GM12878 (cell line): Measurements from ENCODE around the gene KCNC1. TPM values are rescaled to one million over a fixed set of nuclear protein-coding genes. Genes with fewer than 3 reads are reported as not detected.

Experiments used
- ATAC-seq: fragments of 200-7000 bp; cut with Tn5 transposase; 3 replicates; pipeline ENCODE4 v1.9.1; 2020; ENCODE audit warnings: mild to moderate bottlenecking, moderate library complexity
- BruUV-seq: library from RNA; stranded (reverse); fragments of 400-500 nt; replicated peaks from 2 replicates; lab custom pipeline; 2021; lab: Mats Ljungman, UMichigan
- CTCF ChIA-PET: fragments of 300-600 bp; sonication (Branson Sonifier 250); formaldehyde crosslinking; extraction: SDS; loops from one replicate; lab custom pipeline; 2021; ENCODE audit warnings: inconsistent platforms; lab: Yijun Ruan, JAX
- POLR2A ChIA-PET: fragments of 350-600 bp; formaldehyde crosslinking; extraction: SDS; loops from one replicate; lab custom pipeline; 2021; ENCODE audit warnings: inconsistent platforms; lab: Charles Lee
- RAD21 ChIA-PET: fragments of 300-600 bp; sonication (Branson Sonifier 250); formaldehyde crosslinking; loops from one replicate; lab custom pipeline; 2023; ENCODE audit warnings: antibody characterized with exemption; ENCODE audit not compliant: unreplicated experiment; lab: Charles Lee
- SMC1A ChIA-PET: fragments of 300-600 bp; sonication (Branson Sonifier 250); formaldehyde crosslinking; loops from one replicate; lab custom pipeline; 2023; ENCODE audit not compliant: unreplicated experiment, uncharacterized antibody; lab: Charles Lee
- DNase-seq: peaks from one replicate; pipeline ENCODE4 v3.0.0-alpha.2; 2011; ENCODE audit warnings: low read depth, low spot score
- FAIRE-seq: peaks from 3 replicates; lab custom pipeline; 2011; peaks lifted over from hg19 to GRCh38; lab: Jason Lieb, UNC
- H2AFZ ChIP-seq: 2 replicates; pipeline ENCODE4 v1.6.0; 2011; ENCODE audit warnings: low read depth, low read length, control low read depth; ENCODE audit not compliant: control insufficient read depth
- H3K27ac ChIP-seq: 2 replicates; pipeline ENCODE4 v1.5.1; 2011; ENCODE audit warnings: control low read depth; ENCODE audit not compliant: control insufficient read depth, insufficient read depth
- H3K27me3 ChIP-seq, 2 experiments: replicated peaks in 1 of 2; 2 replicates each; pipeline versions ENCODE4 v1.6.0 to v1.6.1; 2011; ENCODE audit warnings: low read length in 1 of 2; ENCODE audit not compliant: control insufficient read depth in 2 of 2, insufficient read depth in 2 of 2
- H3K36me3 ChIP-seq, 2 experiments: 2 replicates each; pipeline ENCODE4 v1.5.1; 2011; ENCODE audit warnings: low read length in 1 of 2; ENCODE audit not compliant: control insufficient read depth in 2 of 2, insufficient read depth in 2 of 2
- H3K4me1 ChIP-seq: 2 replicates; pipeline ENCODE4 v1.6.1; 2011; ENCODE audit warnings: mild to moderate bottlenecking, low read length, moderate library complexity, mixed read lengths; ENCODE audit not compliant: control insufficient read depth, insufficient read depth
- H3K4me2 ChIP-seq: 2 replicates; pipeline ENCODE4 v1.6.0; 2011; ENCODE audit warnings: control low read depth; ENCODE audit not compliant: control insufficient read depth, insufficient read depth
- H3K4me3 ChIP-seq: fragments of 200-600 bp; sonication (generic); 2 replicates; pipeline ENCODE4 v1.5.1; 2016
- H3K79me2 ChIP-seq: 2 replicates; pipeline ENCODE4 v1.6.0; 2011; ENCODE audit warnings: low read length; ENCODE audit not compliant: control insufficient read depth, insufficient read depth
- H3K9ac ChIP-seq: 2 replicates; pipeline ENCODE4 v1.8.0; 2011; ENCODE audit warnings: low read length, control low read depth, mixed read lengths; ENCODE audit not compliant: control insufficient read depth, insufficient read depth
- H3K9me3 ChIP-seq: replicated peaks from 3 replicates; pipeline ENCODE4 v1.5.1; 2011; ENCODE audit warnings: mild to moderate bottlenecking, low read length; ENCODE audit not compliant: control insufficient read depth, insufficient read depth
- H4K20me1 ChIP-seq: 2 replicates; pipeline ENCODE4 v1.6.0; 2011; ENCODE audit not compliant: control insufficient read depth, insufficient read depth
- ATF7 ChIP-seq: fragments of 450-650 bp; IDR thresholded peaks from 2 replicates; pipeline ENCODE4 v1.6.1; 2016; ENCODE audit warnings: low read depth, mild to moderate bottlenecking
- CBX5 ChIP-seq: sonication (generic); IDR thresholded peaks from 2 replicates; pipeline ENCODE4 v1.6.1; 2016; ENCODE audit warnings: low read depth, moderate library complexity, mild to moderate bottlenecking, inconsistent platforms
- EP300 ChIP-seq, 2 experiments: fragments of 150-350 bp in 1 of 2; IDR thresholded peaks; 2 replicates each; pipeline ENCODE4 v1.6.1; 2011 to 2012; ENCODE audit warnings: low read depth in 2 of 2, low read length in 2 of 2, borderline replicate concordance in 1 of 2, improper control_type of control experiment in 1 of 2, inconsistent platforms in 1 of 2; ENCODE audit not compliant: control insufficient read depth in 1 of 2
- HCFC1 ChIP-seq: fragments of 150-350 bp; IDR thresholded peaks from 2 replicates; pipeline ENCODE4 v1.6.1; 2014; ENCODE audit warnings: low read length
- NFXL1 ChIP-seq: fragments of 450-650 bp; IDR thresholded peaks from 2 replicates; pipeline ENCODE4 v1.6.1; 2017; ENCODE audit warnings: antibody characterized with exemption, mild to moderate bottlenecking, borderline replicate concordance
- NR2F1 ChIP-seq: fragments of 450-650 bp; conservative IDR thresholded peaks from 2 replicates; pipeline ENCODE4 v1.6.1; 2017; ENCODE audit warnings: mild to moderate bottlenecking
- SMAD5 ChIP-seq: IDR thresholded peaks from 2 replicates; pipeline ENCODE4 v1.6.1; 2016; ENCODE audit warnings: antibody characterized with exemption, low read depth
- STAT3 ChIP-seq: IDR thresholded peaks from 2 replicates; pipeline ENCODE4 v1.6.1; 2011; ENCODE audit warnings: low read depth, low read length, improper control_type of control experiment
- ZBTB11 ChIP-seq: fragments of 450-650 bp; formaldehyde crosslinking; IDR thresholded peaks from 2 replicates; pipeline ENCODE4 v1.5.0; 2022; ENCODE audit warnings: mild to moderate bottlenecking, missing genetic modification characterization
- ZNF274 ChIP-seq: IDR thresholded peaks from one replicate; pipeline ENCODE4 v1.8.0; 2011; ENCODE audit not compliant: insufficient read length, insufficient read depth
- ZNF622 ChIP-seq: fragments of 450-650 bp; IDR thresholded peaks from 2 replicates; pipeline ENCODE4 v1.6.1; 2017; ENCODE audit warnings: mild to moderate bottlenecking, inconsistent platforms
- WGBS: methylation state at CpG from one replicate; pipeline ENCODE4 v1.1.6; 2016; ENCODE audit warnings: low lambda C conversion rate; ENCODE audit not compliant: insufficient replicate concordance, insufficient coverage; ENCODE audit errors: missing lambda C conversion rate; 5-methylcytosine and 5-hydroxymethylcytosine counted together
- in situ Hi-C: fragments of 300-500 bp; cut with MboI; formaldehyde crosslinking; loops from 9 replicates; pipeline ENCODE4 v1.14.3; 2018; ENCODE audit warnings: mixed read lengths
- intact Hi-C: fragments of 100-400 bp; cut with micrococcal nuclease; formaldehyde crosslinking; loops from one replicate; pipeline ENCODE4 v1.14.2; 2022; ENCODE audit not compliant: unreplicated experiment
- polyA plus RNA-seq, 11 experiments: library from polyadenylated mRNA; depleted of rRNA in 4 of 11; unstranded in 6 of 11; stranded (reverse) in 5 of 11; fragments of >200 nt; fragmentation: Nextera tagmentation in 4 of 11; fragmentation: Illumina TruSeq in 1 of 11; extraction: Ambion mirVana in 4 of 11; extraction: Trizol in 1 of 11; gene quantifications; 1 replicate in 1 of 11; 2 replicates in 10 of 11; pipeline versions ENCODE4 v1.2.1 to v1.2.3, GENCODE V29; 2011 to 2016; ENCODE audit warnings: inconsistent platforms in 2 of 11, missing spikeins in 2 of 11, low read depth in 1 of 11
- total RNA-seq, 4 experiments: library from RNA; depleted of rRNA in 3 of 4; stranded (reverse); fragments of >200 nt in 3 of 4; fragmentation: Illumina TruSeq in 1 of 4; extraction: Trizol in 1 of 4; gene quantifications; 2 replicates each; pipeline versions ENCODE4 v1.2.1 to v1.2.3, GENCODE V29; 2013 to 2021

KCNC1 gene
- total and polyA plus RNA-seq, 10 of the 15 experiments (the other 5 are each of a cell fraction or from before 2014, with no cell fraction given), result 0.27 to 0.34 TPM; not detected in 8

- TF ChIP-seq NR2F1 (no peak), ZBTB11 (no peak), EP300 (IDR thresholded peaks at IDR 0.05; ENCODE audit: borderline replicate concordance in 1 of 2, control insufficient read depth in 1 of 2, low read depth in 2 of 2, low read length in 2 of 2) (no peak), STAT3 (no peak), CBX5 (no peak), HCFC1 (no peak), ATF7 (no peak), ZNF274 (no peak), NFXL1 (no peak), ZNF622 (no peak), SMAD5 (no peak)
- intact Hi-C loops, result no loop called here
- H3K4me2 ChIP-seq, result no peak overlapping the region
- in situ Hi-C loops, result no loop called here
- H3K27ac ChIP-seq, result no peak overlapping the region
- ATAC-seq (no peak), DNase-seq (no peak), FAIRE-seq (no peak)
- H3K36me3 ChIP-seq, result no peaks in the 10 kb centered on the region
- ChIA-PET RAD21 (no interaction called here), SMC1A (no interaction called here), CTCF (no interaction called here), POLR2A (no interaction called here)
- no peaks in the 10 kb centered on the region for H3K79me2 ChIP-seq
- no TSS peak for BruUV-seq
- no peaks in the 10 kb centered on the region for H3K4me1 ChIP-seq
- no peaks in the 10 kb centered on the region for H4K20me1 ChIP-seq
- no peak overlapping the region for H3K4me3 ChIP-seq
- H2AFZ ChIP-seq, result no peak overlapping the region
- H3K27me3 ChIP-seq, result no peaks in the 10 kb centered on the region
- 56% methylated on average over 17 of the region's 18 CpGs for WGBS
- H3K9ac ChIP-seq, result no peak overlapping the region
- no peaks in the 10 kb centered on the region for H3K9me3 ChIP-seq
Measured at GRCh38 chr11:17775507-17776211, 41.1 kb downstream of the KCNC1 start.
